CD14-positive monocyte (primary cell): ENCODE results near the gene MEX3A. TPM values are rescaled to one million over a fixed set of nuclear protein-coding genes. Genes with fewer than 3 reads are reported as not detected.
"Not testable (repeated sequence)": the region's sequence is repeated elsewhere in the genome, so short reads cannot be mapped to it uniquely, and the experiment has no call there.

ENCODE experiments used
- DNase-seq, 3 donors: peaks; one replicate each; pipeline ENCODE4 v3.0.0-alpha.2; 2011 to 2022
- H2AFZ ChIP-seq: 2 replicates; pipeline ENCODE4 v1.6.0; 2012; ENCODE audit warnings: mild to moderate bottlenecking, low read depth, low read length, inconsistent platforms; ENCODE audit not compliant: insufficient read depth, poor library complexity, severe bottlenecking
- H3K27ac ChIP-seq, 2 donors: 1 replicate in 1 of 2; 2 replicates in 1 of 2; pipeline ENCODE4 v1.5.1; 2012 to 2013; ENCODE audit warnings: low read length in 2 of 2, control low read depth in 1 of 2, inconsistent platforms in 1 of 2, low read depth in 1 of 2, mild to moderate bottlenecking in 1 of 2
- H3K27me3 ChIP-seq, 2 donors: one replicate each; pipeline versions ENCODE4 v1.6.0 to v1.6.1; 2011 to 2013; ENCODE audit warnings: low read length in 2 of 2; ENCODE audit not compliant: control insufficient read depth in 2 of 2, insufficient read depth in 2 of 2
- H3K36me3 ChIP-seq, 2 donors: replicated peaks in 1 of 2; 1 replicate in 1 of 2; 2 replicates in 1 of 2; pipeline versions ENCODE4 v1.5.1 to v1.6.1; 2012 to 2013; ENCODE audit warnings: low read length in 2 of 2, control low read depth in 1 of 2, inconsistent platforms in 1 of 2, mild to moderate bottlenecking in 1 of 2; ENCODE audit not compliant: insufficient read depth in 2 of 2, control insufficient read depth in 1 of 2
- H3K4me1 ChIP-seq, 2 donors: 1 replicate in 1 of 2; 2 replicates in 1 of 2; pipeline versions ENCODE4 v1.5.1 to v1.6.1; 2012 to 2013; ENCODE audit warnings: low read length in 2 of 2, control low read depth in 1 of 2, inconsistent platforms in 1 of 2, mild to moderate bottlenecking in 1 of 2, moderate library complexity in 1 of 2; ENCODE audit not compliant: insufficient read depth in 2 of 2, control insufficient read depth in 1 of 2
- H3K4me2 ChIP-seq: replicated peaks from 2 replicates; pipeline ENCODE3; 2012; ENCODE audit warnings: low read length, moderate library complexity, mild to moderate bottlenecking; ENCODE audit not compliant: poor library complexity, severe bottlenecking; ENCODE audit errors: extremely low read depth
- H3K4me3 ChIP-seq, 3 experiments: fragments of 200-600 bp in 1 of 3; sonication (generic) in 1 of 3; replicated peaks in 1 of 3; 1 replicate in 2 of 3; 2 replicates in 1 of 3; pipeline ENCODE4 v1.5.1; 2011 to 2013; ENCODE audit warnings: low read length in 3 of 3, mild to moderate bottlenecking in 3 of 3, control low read depth in 2 of 3, low read depth in 2 of 3, inconsistent platforms in 1 of 3, moderate library complexity in 1 of 3
- H3K79me2 ChIP-seq: 2 replicates; pipeline ENCODE4 v1.6.0; 2012; ENCODE audit warnings: mild to moderate bottlenecking, control low read depth, inconsistent platforms, low read length, moderate library complexity; ENCODE audit not compliant: insufficient read depth
- H3K9ac ChIP-seq: 2 replicates; pipeline ENCODE4 v1.6.0; 2017; ENCODE audit warnings: low read length, mild to moderate bottlenecking; ENCODE audit not compliant: insufficient read depth, poor library complexity, severe bottlenecking
- H3K9me3 ChIP-seq, 2 donors: replicated peaks in 1 of 2; 1 replicate in 1 of 2; 2 replicates in 1 of 2; pipeline versions ENCODE4 v1.5.1 to v1.6.1; 2012 to 2013; ENCODE audit warnings: low read length in 2 of 2, control low read depth in 1 of 2; ENCODE audit not compliant: control insufficient read depth in 1 of 2, insufficient read depth in 1 of 2
- H4K20me1 ChIP-seq: 2 replicates; pipeline ENCODE4 v1.6.0; 2012; ENCODE audit warnings: mild to moderate bottlenecking, low read length, control low read depth, moderate library complexity; ENCODE audit not compliant: insufficient read depth
- H3K27ac Mint-ChIP-seq, 7 donors: one replicate each; pipeline ENCODE4 v1.8.0; 2020; ENCODE audit warnings: mild to moderate bottlenecking in 7 of 7, mixed read lengths in 7 of 7, moderate library complexity in 6 of 7, inconsistent platforms in 2 of 7
- H3K27me3 Mint-ChIP-seq, 3 donors: one replicate each; pipeline ENCODE4 v1.8.0; 2021 to 2022; ENCODE audit warnings: low read depth in 3 of 3, mild to moderate bottlenecking in 3 of 3, mixed read lengths in 3 of 3, moderate library complexity in 3 of 3, inconsistent platforms in 1 of 3
- H3K36me3 Mint-ChIP-seq, 2 donors: one replicate each; pipeline ENCODE4 v1.8.0; 2020; ENCODE audit warnings: mixed read lengths in 2 of 2, inconsistent platforms in 1 of 2, mild to moderate bottlenecking in 1 of 2
- H3K4me1 Mint-ChIP-seq: one replicate; pipeline ENCODE4 v1.8.0; 2020; ENCODE audit warnings: mild to moderate bottlenecking, mixed read lengths
- H3K4me3 Mint-ChIP-seq, 2 donors: one replicate each; pipeline ENCODE4 v1.8.0; 2020; ENCODE audit warnings: mild to moderate bottlenecking in 2 of 2, mixed read lengths in 2 of 2, moderate library complexity in 1 of 2
- H3K9me3 Mint-ChIP-seq, 7 donors: one replicate each; pipeline ENCODE4 v1.8.0; 2020 to 2022; ENCODE audit warnings: mixed read lengths in 7 of 7, mild to moderate bottlenecking in 6 of 7, moderate library complexity in 6 of 7, inconsistent platforms in 2 of 7
- WGBS: methylation state at CpG from one replicate; pipeline ENCODE4 v1.1.5; 2013; ENCODE audit warnings: missing lambda C conversion rate; ENCODE audit not compliant: insufficient coverage; 5-methylcytosine and 5-hydroxymethylcytosine counted together
- intact Hi-C, 2 donors: fragments of 100-400 bp; cut with micrococcal nuclease; formaldehyde crosslinking; loops; one replicate each; pipeline versions ENCODE4 v1.15.0 to v1.15.1; 2023
- polyA plus RNA-seq, 3 donors: library from polyadenylated mRNA; depleted of rRNA in 1 of 3; unstranded in 2 of 3; stranded (reverse) in 1 of 3; fragments of 300-500 nt in 2 of 3; fragments of >200 nt in 1 of 3; fragmentation: Illumina TruSeq in 2 of 3; gene quantifications; 1 replicate in 2 of 3; 2 replicates in 1 of 3; pipeline ENCODE4 v1.2.3, GENCODE V29; 2012 to 2021
- TF ChIP-seq, protein P1 (sequence below): fragments of 200-600 bp; IDR thresholded peaks from one replicate; pipeline ENCODE4 v1.8.0; 2022; ENCODE audit warnings: antibody characterized with exemption, mild to moderate bottlenecking

MEX3A gene
- polyA plus RNA-seq, 3 donors, result not detected

DNA sequence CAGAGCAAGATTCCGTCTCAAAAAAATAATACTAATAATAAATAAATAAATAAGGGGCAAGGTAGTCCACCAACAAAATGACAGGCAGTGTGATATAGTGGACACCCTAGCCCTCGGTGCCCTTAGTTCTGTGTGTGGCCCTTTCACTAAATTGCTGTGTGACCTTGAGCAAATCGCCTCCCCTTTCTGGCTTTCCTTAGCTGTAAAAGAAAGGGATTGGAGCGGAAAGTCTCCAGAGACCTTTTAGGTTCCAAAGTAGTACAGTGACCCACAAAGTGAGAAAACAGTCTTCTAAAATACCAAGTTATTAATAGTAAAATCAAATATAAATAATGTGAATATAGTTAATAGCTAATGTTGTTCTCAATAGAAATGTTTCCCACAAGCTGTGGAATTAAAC is 39.8 kb upstream of the MEX3A start:
- DNase-seq, result no peak
- no peaks in the 10 kb centered on the region for H3K79me2 ChIP-seq
- peaks cover 0 to 22% (median 9%) of the 10 kb centered on the region in 7 donors for H3K9me3 Mint-ChIP-seq
- H3K27ac ChIP-seq, result no peak overlapping the region
- H3K9ac ChIP-seq, result no peak overlapping the region
- peaks cover 84 to 96% (median 88%) of the 10 kb centered on the region in 3 donors for H3K27me3 Mint-ChIP-seq
- peaks cover 58 to 66% of the 10 kb centered on the region in 2 donors for H3K4me1 ChIP-seq
- peaks cover 52 to 93% of the 10 kb centered on the region in 2 donors for H3K27me3 ChIP-seq
- H3K9me3 ChIP-seq, result peaks cover 3 to 15% of the 10 kb centered on the region in 2 donors
- no peak overlapping the region for H2AFZ ChIP-seq
- TF ChIP-seq, protein P1, sequence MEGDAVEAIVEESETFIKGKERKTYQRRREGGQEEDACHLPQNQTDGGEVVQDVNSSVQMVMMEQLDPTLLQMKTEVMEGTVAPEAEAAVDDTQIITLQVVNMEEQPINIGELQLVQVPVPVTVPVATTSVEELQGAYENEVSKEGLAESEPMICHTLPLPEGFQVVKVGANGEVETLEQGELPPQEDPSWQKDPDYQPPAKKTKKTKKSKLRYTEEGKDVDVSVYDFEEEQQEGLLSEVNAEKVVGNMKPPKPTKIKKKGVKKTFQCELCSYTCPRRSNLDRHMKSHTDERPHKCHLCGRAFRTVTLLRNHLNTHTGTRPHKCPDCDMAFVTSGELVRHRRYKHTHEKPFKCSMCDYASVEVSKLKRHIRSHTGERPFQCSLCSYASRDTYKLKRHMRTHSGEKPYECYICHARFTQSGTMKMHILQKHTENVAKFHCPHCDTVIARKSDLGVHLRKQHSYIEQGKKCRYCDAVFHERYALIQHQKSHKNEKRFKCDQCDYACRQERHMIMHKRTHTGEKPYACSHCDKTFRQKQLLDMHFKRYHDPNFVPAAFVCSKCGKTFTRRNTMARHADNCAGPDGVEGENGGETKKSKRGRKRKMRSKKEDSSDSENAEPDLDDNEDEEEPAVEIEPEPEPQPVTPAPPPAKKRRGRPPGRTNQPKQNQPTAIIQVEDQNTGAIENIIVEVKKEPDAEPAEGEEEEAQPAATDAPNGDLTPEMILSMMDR, result no peak
- peaks cover 65% of the 10 kb centered on the region for H3K4me1 Mint-ChIP-seq
- peaks cover 44% of the 10 kb centered on the region for H4K20me1 ChIP-seq
- no peak overlapping the region for H3K4me3 ChIP-seq
- 80% methylated on average over 1 of the region's 4 CpGs for WGBS
- no peaks in the 10 kb centered on the region for H3K36me3 ChIP-seq
- peak overlapping the region in 1 of 2 donors; percentile 85 for H3K4me3 Mint-ChIP-seq
- no peak overlapping the region for H3K4me2 ChIP-seq
- intact Hi-C loops, result no loop called here
- peak overlapping the region in 3 of 7 donors; percentile 70 to 94 (median 92) for H3K27ac Mint-ChIP-seq
- H3K36me3 Mint-ChIP-seq, result peaks cover 15 to 16% of the 10 kb centered on the region in 2 donors

DNA sequence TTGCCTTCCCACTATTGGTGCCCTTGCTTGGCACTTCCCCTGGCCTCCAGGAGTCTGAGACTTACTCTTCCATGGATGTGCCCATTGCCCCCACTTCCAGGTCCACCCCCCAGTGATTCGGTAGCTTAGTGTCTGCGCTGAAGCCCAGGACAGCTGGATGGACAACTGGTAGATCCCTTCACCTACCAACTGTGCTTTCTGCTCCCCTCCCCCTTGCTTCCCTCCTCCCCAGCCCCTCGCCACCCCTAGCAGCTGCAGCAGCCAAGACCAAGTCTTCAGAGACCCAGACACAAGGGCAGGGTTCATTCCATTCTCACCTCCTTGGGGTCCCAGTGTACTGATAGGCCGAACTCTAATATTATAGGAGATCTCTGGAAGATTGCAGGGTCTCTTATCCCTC is 39.2 kb upstream of the MEX3A start:
- WGBS, result 100% methylated on average over 2 of the region's 4 CpGs
- Mint-ChIP-seq H3K27ac (peak overlapping the region in 2 of 7 donors; percentile 30 to 40), H3K27me3 (peaks cover 89 to 96% (median 89%) of the 10 kb centered on the region in 3 donors), H3K9me3 (peaks cover 0 to 25% (median 11%) of the 10 kb centered on the region in 7 donors), H3K36me3 (peaks cover 15 to 16% of the 10 kb centered on the region in 2 donors), H3K4me3 (peak overlapping the region in 1 of 2 donors; percentile 85), H3K4me1 (peaks cover 61% of the 10 kb centered on the region)
- intact Hi-C loops, result no loop called here
- H3K27ac ChIP-seq, result no peak overlapping the region
- no peak for DNase-seq
- no peaks in the 10 kb centered on the region for H3K79me2 ChIP-seq
- no peaks in the 10 kb centered on the region for H3K36me3 ChIP-seq
- no peak overlapping the region for H3K4me2 ChIP-seq
- H3K4me3 ChIP-seq, result no peak overlapping the region
- peaks cover 3 to 15% of the 10 kb centered on the region in 2 donors for H3K9me3 ChIP-seq
- peaks cover 52 to 59% of the 10 kb centered on the region in 2 donors for H3K4me1 ChIP-seq
- H2AFZ ChIP-seq, result no peak overlapping the region
- peaks cover 54 to 93% of the 10 kb centered on the region in 2 donors for H3K27me3 ChIP-seq
- TF ChIP-seq, protein P1, result no peak
- peaks cover 45% of the 10 kb centered on the region for H4K20me1 ChIP-seq
- no peak overlapping the region for H3K9ac ChIP-seq

DNA sequence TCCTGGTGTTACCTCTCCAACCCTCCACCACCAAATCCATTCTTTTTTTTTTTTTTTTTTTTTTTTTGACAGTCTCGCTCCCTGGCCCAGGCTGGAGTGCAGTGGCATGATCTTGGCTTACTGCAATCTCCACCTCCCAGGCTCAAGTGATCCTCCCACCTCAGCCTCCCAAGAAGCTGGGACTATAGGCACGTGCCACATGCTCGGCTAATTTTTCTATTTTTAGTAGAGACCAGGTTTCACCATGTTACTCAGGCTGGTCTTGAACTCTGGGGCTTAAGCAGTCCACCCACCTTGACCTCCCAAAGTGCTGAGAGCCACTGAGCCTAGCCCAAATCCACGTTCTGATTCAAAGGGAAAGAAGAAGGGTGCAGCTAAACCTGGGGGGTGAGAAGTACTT is 38.7 kb upstream of the MEX3A start:
- Mint-ChIP-seq H3K4me1 (peaks cover 60% of the 10 kb centered on the region), H3K4me3 (peak overlapping the region in 1 of 2 donors; percentile 85), H3K27ac (peak overlapping the region in 3 of 7 donors; percentile 30 to 70 (median 58)), H3K27me3 (peaks cover 89 to 96% (median 89%) of the 10 kb centered on the region in 3 donors), H3K36me3 (peaks cover 16 to 17% of the 10 kb centered on the region in 2 donors), H3K9me3 (peaks cover 0 to 30% (median 14%) of the 10 kb centered on the region in 7 donors)
- intact Hi-C loops, H3K79me2 ChIP-seq, DNase-seq, H3K9ac ChIP-seq, H3K4me3 ChIP-seq, H3K4me2 ChIP-seq, H3K27ac ChIP-seq, H3K36me3 ChIP-seq, H2AFZ ChIP-seq: not testable (repeated sequence)
- peaks cover 58 to 93% of the 10 kb centered on the region in 2 donors for H3K27me3 ChIP-seq
- peaks cover 3 to 15% of the 10 kb centered on the region in 2 donors for H3K9me3 ChIP-seq
- peaks cover 50% of the 10 kb centered on the region for H4K20me1 ChIP-seq
- WGBS, result no CpG with 5 or more reads among the region's 4 CpGs
- peaks cover 48 to 57% of the 10 kb centered on the region in 2 donors for H3K4me1 ChIP-seq
